Pancreas (tissue), 10 donors: ENCODE data around the gene SMIM13. TPM values are rescaled to one million over a fixed set of nuclear protein-coding genes. Genes with fewer than 3 reads are reported as not detected.
"Not testable (repeated sequence)": the region's sequence is repeated elsewhere in the genome, so short reads cannot be mapped to it uniquely, and the experiment has no call there.

ENCODE experiments used
- ATAC-seq, 4 donors: fragments of 200-7000 bp; cut with Tn5 transposase; one replicate each; pipeline versions ENCODE4 v1.8.0 to v1.9.1; 2020; ENCODE audit warnings: mild to moderate bottlenecking in 4 of 4, moderate library complexity in 4 of 4
- DNase-seq, 6 donors: peaks; one replicate each; pipeline ENCODE4 v3.0.0-alpha.2; 2020
- FAIRE-seq: peaks from 2 replicates; lab custom pipeline; 2012; peaks lifted over from hg19 to GRCh38; lab: Jason Lieb, UNC
- H3K27ac ChIP-seq, 4 donors: fragments of 200-600 bp; sonication (generic); 1 replicate in 3 of 4; 2 replicates in 1 of 4; pipeline versions ENCODE4 v1.5.0 to v1.8.0; 2020
- H3K27me3 ChIP-seq, 4 donors: fragments of 200-600 bp; one replicate each; pipeline ENCODE4 v1.8.0; 2021
- H3K36me3 ChIP-seq, 3 donors: fragments of 200-600 bp; sonication (generic) in 1 of 3; one replicate each; pipeline versions ENCODE4 v1.5.0 to v1.8.0; 2020 to 2021
- H3K4me1 ChIP-seq, 3 donors: fragments of 200-600 bp; one replicate each; pipeline ENCODE4 v1.8.0; 2021
- H3K4me3 ChIP-seq, 4 donors: fragments of 200-600 bp; sonication (generic) in 2 of 4; one replicate each; pipeline versions ENCODE4 v1.5.0 to v1.8.0; 2020 to 2021
- H3K9me3 ChIP-seq, 4 donors: fragments of 200-600 bp; one replicate each; pipeline ENCODE4 v1.8.0; 2021
- CTCF ChIP-seq, 4 donors: fragments of 200-600 bp; sonication (generic) in 3 of 4; IDR thresholded peaks; one replicate each; pipeline versions ENCODE4 v1.5.0 to v1.8.0; 2021; ENCODE audit warnings: antibody characterized with exemption in 4 of 4
- WGBS, 2 donors: extraction: QIAGEN DNeasy Blood & Tissue Kit; methylation state at CpG; one replicate each; pipeline ENCODE4 v1.1.7; 2013; 5-methylcytosine and 5-hydroxymethylcytosine counted together
- intact Hi-C, 3 donors: fragments of 100-400 bp; cut with DNase I; formaldehyde crosslinking; loops; one replicate each; pipeline versions ENCODE4 v1.11.1 to v1.14.2; 2022
- polyA plus RNA-seq, 2 donors: library from polyadenylated mRNA; stranded (reverse); fragments of 200-250 nt; gene quantifications; one replicate each; pipeline ENCODE4 v1.2.3, GENCODE V29; 2013
- total RNA-seq, 6 donors: library from RNA; stranded (reverse); fragmentation: NEBNext Ultra II Directional in 4 of 6; extraction: Animal tissue kit (Norgen Biotek cat#: 25700) in 4 of 6; gene quantifications; one replicate each; pipeline versions ENCODE4 v1.2.1 to v1.2.4, GENCODE V29; 2021 to 2023
- donor health status: healthy with polysubstance abuse.
- donor health status: DM: no; HTN: no; CAD: no; lungs with moderate emphysema.
- donor health status: DM: no; HTN: no; CAD: no.
- donor health status: control.
- donor health status: control.
- donor health status: Bipolar disorder and iron deficiency.
- donor health status: DM: yes; HTN: yes; CAD: no.
- donor health status: DM: no; HTN: no; CAD: no.
- donor health status: DM: no; HTN: no; CAD: no.
- donor health status: DM: yes; HTN: yes; CAD: no.

Gene SMIM13
- total and polyA plus RNA-seq, 8 donors = 1.4 to 5.1 (median 2.9) TPM

DNA sequence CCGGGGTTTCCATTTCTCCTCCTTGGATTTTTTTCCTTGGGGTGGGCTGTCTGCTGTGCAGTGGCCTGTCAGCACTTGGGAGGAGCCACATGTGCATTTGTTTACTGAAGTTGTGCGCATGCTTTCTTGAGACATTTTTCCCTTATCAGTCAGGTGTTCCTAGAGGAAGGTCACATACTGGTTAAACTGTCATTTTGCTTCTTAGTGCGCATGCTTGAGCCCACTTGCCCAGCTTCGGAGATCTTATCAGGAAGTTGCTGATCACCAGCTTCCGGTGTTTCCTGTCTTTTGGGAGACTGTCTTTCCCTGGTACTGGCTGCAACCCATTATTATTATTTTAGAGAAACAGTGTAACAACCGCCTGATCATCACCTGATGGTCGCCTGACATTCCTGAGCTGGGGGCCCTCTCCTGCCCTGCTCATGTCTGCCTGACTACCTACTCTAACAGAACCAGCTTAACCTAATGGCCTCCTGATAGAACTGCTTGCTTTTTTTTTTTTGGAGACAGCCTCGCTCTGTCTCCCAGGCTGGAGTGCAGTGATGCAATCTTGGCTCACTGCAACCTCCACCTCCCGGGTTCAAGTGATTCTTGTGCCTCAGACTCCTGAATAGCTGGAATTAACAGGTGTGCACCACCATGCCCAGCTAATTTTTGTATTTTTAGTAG, 18.3 kb downstream of the SMIM13 start:
- H3K4me3 ChIP-seq = no peak overlapping the region
- no peak for ATAC-seq
- peaks cover 0 to 2% (median 0%) of the 10 kb centered on the region in 3 donors for H3K4me1 ChIP-seq
- TF ChIP-seq CTCF (IDR thresholded peaks at IDR 0.05) = no peak
- H3K27me3 ChIP-seq = no peaks in the 10 kb centered on the region
- WGBS, 2 donors = 61 to 66% methylated on average over 9 of the region's 9 CpGs
- intact Hi-C loops = no loop called here
- no peaks in the 10 kb centered on the region for H3K36me3 ChIP-seq
- DNase-seq = no peak
- no peak for FAIRE-seq
- H3K9me3 ChIP-seq = no peaks in the 10 kb centered on the region
- H3K27ac ChIP-seq = no peak overlapping the region

- Histone ChIP-seq H3K27me3 (no peaks in the 10 kb centered on the region), H3K4me1 (peaks cover 0 to 2% (median 0%) of the 10 kb centered on the region in 3 donors), H3K9me3 (no peaks in the 10 kb centered on the region), H3K4me3 (no peak overlapping the region), H3K27ac (no peak overlapping the region), H3K36me3 (no peaks in the 10 kb centered on the region)
- no peak for FAIRE-seq
- WGBS, 2 donors = 95 to 100% methylated on average over 4 of the region's 4 CpGs
- intact Hi-C loops = no loop called here
- no peak for TF ChIP-seq CTCF (IDR thresholded peaks at IDR 0.05)
- no peak for DNase-seq
- no peak for ATAC-seq
Observed at GRCh38 chr6:11113038-11113437, 19.4 kb downstream of the SMIM13 start.

DNA sequence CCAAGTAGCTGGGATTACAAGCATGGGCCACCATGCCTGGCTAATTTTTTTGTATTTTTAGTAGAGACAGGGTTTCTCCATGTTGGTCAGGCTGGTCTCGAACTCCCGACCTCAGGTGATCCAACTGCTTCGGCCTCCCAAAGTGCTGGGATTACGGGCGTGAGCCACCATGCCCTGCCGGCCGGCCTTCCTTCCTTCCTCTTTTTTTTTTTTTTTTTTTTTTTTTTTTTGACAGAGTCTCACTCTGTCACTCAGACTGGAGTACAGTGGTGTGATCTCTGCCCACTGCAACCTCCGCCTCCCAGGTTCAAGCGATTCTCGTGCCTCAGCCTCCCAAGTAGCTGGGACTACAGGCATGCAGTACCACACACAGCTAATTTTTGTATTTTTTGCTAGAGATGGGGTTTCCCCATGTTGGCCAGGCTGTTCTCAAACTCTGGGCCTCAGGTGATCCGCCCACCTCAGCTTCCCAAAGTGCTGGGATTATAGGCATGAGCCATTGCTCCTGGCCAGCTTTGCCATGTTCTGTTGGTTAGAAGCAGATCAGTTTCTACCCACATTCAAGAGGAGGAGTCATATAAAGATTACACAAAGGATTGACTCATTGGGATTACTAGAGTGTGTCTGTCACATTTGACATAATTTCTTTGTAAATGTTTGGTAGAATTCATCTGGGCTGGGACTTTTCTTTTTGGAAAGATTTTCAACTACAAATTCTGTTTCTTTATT, 22.3 kb downstream of the SMIM13 start:
- H3K36me3 ChIP-seq, H3K4me3 ChIP-seq, H3K27ac ChIP-seq, H3K27me3 ChIP-seq, H3K9me3 ChIP-seq, FAIRE-seq, DNase-seq, intact Hi-C loops, H3K4me1 ChIP-seq: not testable (repeated sequence)
- WGBS, 2 donors = 89 to 96% methylated on average over 11 of the region's 11 CpGs
- ATAC-seq = peak in 2 of 4 donors; percentile 29 to 34

GRCh38 chr6:11120271-11121005, 26.8 kb downstream of the SMIM13 start:
- no peaks in the 10 kb centered on the region for H3K27me3 ChIP-seq
- no peak for FAIRE-seq
- H3K4me1 ChIP-seq = peaks cover 0 to 11% (median 0%) of the 10 kb centered on the region in 3 donors
- intact Hi-C loops = no loop called here
- no peaks in the 10 kb centered on the region for H3K9me3 ChIP-seq
- no peak for TF ChIP-seq CTCF (IDR thresholded peaks at IDR 0.05)
- no peak for DNase-seq
- H3K36me3 ChIP-seq = no peaks in the 10 kb centered on the region
- H3K4me3 ChIP-seq = no peak overlapping the region
- no peak overlapping the region for H3K27ac ChIP-seq
- 65 to 71% methylated on average over 4 of the region's 4 CpGs for WGBS, 2 donors
- ATAC-seq = no peak

DNA sequence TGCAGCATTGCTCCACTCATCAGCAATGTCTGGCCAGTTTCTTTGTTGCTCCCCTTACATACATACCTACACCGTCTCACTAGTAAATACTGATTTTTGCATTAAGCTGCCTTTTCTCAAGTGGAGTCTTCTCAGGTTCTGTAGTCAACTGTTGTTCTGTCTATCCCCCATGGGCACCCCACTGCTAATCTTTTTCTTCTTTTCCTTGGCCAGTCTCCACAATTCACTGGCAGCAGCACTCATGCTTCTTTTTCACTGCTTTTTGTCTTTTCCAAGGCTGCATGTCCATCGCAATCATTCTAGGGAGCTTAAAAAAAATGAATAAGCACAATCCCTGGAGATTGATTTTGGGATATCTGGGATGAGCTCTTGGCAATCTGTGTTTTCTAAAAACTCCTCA, 28.2 kb downstream of the SMIM13 start:
- no peak overlapping the region for H3K27ac ChIP-seq
- H3K27me3 ChIP-seq = no peaks in the 10 kb centered on the region
- no peaks in the 10 kb centered on the region for H3K36me3 ChIP-seq
- no peak for TF ChIP-seq CTCF (IDR thresholded peaks at IDR 0.05)
- H3K4me1 ChIP-seq = peaks cover 0 to 8% (median 0%) of the 10 kb centered on the region in 3 donors
- no peak overlapping the region for H3K4me3 ChIP-seq
- no peak for FAIRE-seq
- 76 to 80% methylated on average over 2 of the region's 2 CpGs for WGBS, 2 donors
- intact Hi-C loops = no loop called here
- DNase-seq = no peak
- no peak for ATAC-seq
- no peaks in the 10 kb centered on the region for H3K9me3 ChIP-seq
